ENCODE data around the gene TFDP2. TPM values are rescaled to one million over a fixed set of nuclear protein-coding genes. Genes with fewer than 3 reads are reported as not detected.
A peak's percentile ranks its signal among the peaks of the same experiment; 100 is the strongest.
"Not testable (repeated sequence)": the region's sequence is repeated elsewhere in the genome, so short reads cannot be mapped to it uniquely, and the experiment has no call there.

Gene TFDP2
- total RNA-seq, 2 donors from 2014 or later, result 102 to 128 TPM

DNA sequence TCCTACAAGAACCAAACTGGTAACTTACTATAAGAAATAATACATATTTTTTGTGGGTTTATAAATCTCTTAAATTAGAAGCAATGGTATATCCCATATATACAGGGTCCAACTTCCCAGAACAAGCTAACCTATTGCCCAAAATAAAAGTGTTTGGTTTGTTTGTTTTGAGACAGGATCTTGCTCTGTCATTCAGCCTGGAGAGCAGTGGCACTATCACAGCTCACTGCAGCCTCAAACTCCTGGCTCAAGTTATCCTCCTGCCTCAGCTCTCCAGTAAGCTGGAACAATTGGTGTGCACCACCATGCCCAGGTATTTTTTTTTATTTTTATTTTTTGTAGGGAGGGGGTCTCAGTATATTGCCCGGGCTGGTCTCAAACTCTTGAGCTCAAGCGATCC is 135.4 kb downstream of the TFDP2 start:
- 96% methylated on average over 2 of the region's 2 CpGs for WGBS
- H3K27me3 ChIP-seq (replicated peaks; ENCODE audit: insufficient read depth), result no peaks in the 10 kb centered on the region
- H3K36me3 ChIP-seq, result no peaks in the 10 kb centered on the region
- no peak overlapping the region for H3K4me3 ChIP-seq
- no peak for TF ChIP-seq CTCF (IDR thresholded peaks at IDR 0.05)
- TF ChIP-seq POLR2AphosphoS5 (IDR thresholded peaks at IDR 0.05), result no peak
- no peak for TF ChIP-seq POLR2A (IDR thresholded peaks at IDR 0.05)
- H3K27ac ChIP-seq, result no peak overlapping the region
- no peaks in the 10 kb centered on the region for H3K9me3 ChIP-seq
- no peak for DNase-seq (ENCODE audit: low spot score)
- intact Hi-C loops (cut with DNase I), result no loop called here
- no peaks in the 10 kb centered on the region for H3K4me1 ChIP-seq (replicated peaks)

GRCh38 chr3:142013326-142013980 is 135.9 kb downstream of the TFDP2 start:
- 40% methylated on average over 2 of the region's 2 CpGs for WGBS
- Histone ChIP-seq H3K4me3 (no peak overlapping the region), H3K4me1 (replicated peaks) (no peaks in the 10 kb centered on the region), H3K9me3 (no peaks in the 10 kb centered on the region), H3K27me3 (replicated peaks; ENCODE audit: insufficient read depth) (no peaks in the 10 kb centered on the region), H3K27ac (no peak overlapping the region), H3K36me3 (no peaks in the 10 kb centered on the region)
- TF ChIP-seq CTCF (IDR thresholded peaks at IDR 0.05), result no peak
- TF ChIP-seq POLR2AphosphoS5 (IDR thresholded peaks at IDR 0.05), result no peak
- no peak for TF ChIP-seq POLR2A (IDR thresholded peaks at IDR 0.05)
- intact Hi-C loops (cut with DNase I), result no loop called here
- no peak for DNase-seq (ENCODE audit: low spot score)

DNA sequence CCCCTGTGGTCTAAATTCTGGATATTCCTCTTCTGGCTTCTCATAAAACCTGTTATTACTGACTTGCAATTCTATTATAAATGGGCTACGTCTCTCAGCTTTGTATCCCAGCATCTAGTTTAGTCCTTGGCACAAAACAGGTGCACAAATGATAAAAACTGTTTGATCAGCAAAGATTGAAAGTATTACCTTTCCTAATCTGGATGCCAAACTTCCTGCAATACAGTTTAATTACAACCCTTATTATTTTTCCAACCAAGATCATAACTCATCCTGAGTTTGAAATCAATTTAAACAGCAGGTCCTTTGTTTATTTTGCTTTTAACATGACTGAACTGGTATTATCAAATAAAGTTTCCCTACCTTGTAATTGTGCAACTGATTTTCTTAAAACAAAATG is 140.3 kb downstream of the TFDP2 start:
- peak overlapping the region in 1 of 2 donors; percentile 26 for H3K27ac ChIP-seq
- H3K4me3 ChIP-seq, result no peak overlapping the region
- no peaks in the 10 kb centered on the region for H3K36me3 ChIP-seq
- H3K27me3 ChIP-seq (replicated peaks; ENCODE audit: insufficient read depth), result no peaks in the 10 kb centered on the region
- intact Hi-C loops (cut with DNase I), result no loop called here
- DNase-seq (ENCODE audit: low spot score), result no peak
- 37% methylated on average over 1 of the region's 1 CpG for WGBS
- TF ChIP-seq POLR2A (IDR thresholded peaks at IDR 0.05), result no peak
- TF ChIP-seq CTCF (IDR thresholded peaks at IDR 0.05), result no peak
- peak; percentile 56 for TF ChIP-seq POLR2AphosphoS5 (IDR thresholded peaks at IDR 0.05)
- H3K4me1 ChIP-seq (replicated peaks), result no peaks in the 10 kb centered on the region
- no peaks in the 10 kb centered on the region for H3K9me3 ChIP-seq

GRCh38 chr3:142007710-142008399 is 141.5 kb downstream of the TFDP2 start:
- no peak overlapping the region for H3K4me3 ChIP-seq
- WGBS, result 80% methylated on average over 8 of the region's 8 CpGs
- no peak for TF ChIP-seq POLR2AphosphoS5 (IDR thresholded peaks at IDR 0.05)
- TF ChIP-seq CTCF (IDR thresholded peaks at IDR 0.05), result no peak
- TF ChIP-seq POLR2A (IDR thresholded peaks at IDR 0.05), result no peak

GRCh38 chr3:142004957-142005356 is 144.4 kb downstream of the TFDP2 start:
- H3K27ac ChIP-seq; intact Hi-C loops (cut with DNase I); H3K9me3 ChIP-seq; H3K4me1 ChIP-seq (replicated peaks); H3K36me3 ChIP-seq; H3K4me3 ChIP-seq; H3K27me3 ChIP-seq (replicated peaks; ENCODE audit: insufficient read depth); DNase-seq (ENCODE audit: low spot score): not testable (repeated sequence)
- WGBS, result 86% methylated on average over 7 of the region's 7 CpGs

More at GRCh38 chr3:142007710-142008399, 141.5 kb downstream of the TFDP2 start:
- Histone ChIP-seq H3K36me3 (no peaks in the 10 kb centered on the region), H3K4me1 (replicated peaks) (no peaks in the 10 kb centered on the region), H3K9me3 (no peaks in the 10 kb centered on the region), H3K27ac (no peak overlapping the region), H3K27me3 (replicated peaks; ENCODE audit: insufficient read depth) (no peaks in the 10 kb centered on the region)
- DNase-seq (ENCODE audit: low spot score), result no peak
- intact Hi-C loops (cut with DNase I), result no loop called here
